ENCODE measurements around the gene JMJD1C.
"Not testable (repeated sequence)": the region's sequence is repeated elsewhere in the genome, so short reads cannot be mapped to it uniquely, and the experiment has no call there.

GRCh38 chr10:63283901-63284300 is 181.9 kb downstream of the JMJD1C start:
- not testable (repeated sequence) for TF ChIP-seq ZNF266 (tag by site-specific recombination; IDR thresholded peaks at IDR 0.05; ENCODE audit: low read depth); OSR2 (tag by site-specific recombination; IDR thresholded peaks at IDR 0.05); ZNF184 (tag by site-specific recombination; IDR thresholded peaks at IDR 0.05); PRDM10 (tag by site-specific recombination; IDR thresholded peaks at IDR 0.05); ZNF366 (tag by site-specific recombination; conservative IDR thresholded peaks at IDR 0.05); KLF9 (tag by site-specific recombination; IDR thresholded peaks at IDR 0.05; ENCODE audit: low read depth); ZBTB1 (tag by site-specific recombination; IDR thresholded peaks at IDR 0.05); ZBTB11 (tag by site-specific recombination; conservative IDR thresholded peaks at IDR 0.05; ENCODE audit: low read depth); ZNF792 (tag by site-specific recombination; IDR thresholded peaks at IDR 0.05); ZNF830 (tag by site-specific recombination; IDR thresholded peaks at IDR 0.05; ENCODE audit: low read depth); ZBTB7A (tag by site-specific recombination; IDR thresholded peaks at IDR 0.05; ENCODE audit: low read depth)
- TF ChIP-seq, protein P1, sequence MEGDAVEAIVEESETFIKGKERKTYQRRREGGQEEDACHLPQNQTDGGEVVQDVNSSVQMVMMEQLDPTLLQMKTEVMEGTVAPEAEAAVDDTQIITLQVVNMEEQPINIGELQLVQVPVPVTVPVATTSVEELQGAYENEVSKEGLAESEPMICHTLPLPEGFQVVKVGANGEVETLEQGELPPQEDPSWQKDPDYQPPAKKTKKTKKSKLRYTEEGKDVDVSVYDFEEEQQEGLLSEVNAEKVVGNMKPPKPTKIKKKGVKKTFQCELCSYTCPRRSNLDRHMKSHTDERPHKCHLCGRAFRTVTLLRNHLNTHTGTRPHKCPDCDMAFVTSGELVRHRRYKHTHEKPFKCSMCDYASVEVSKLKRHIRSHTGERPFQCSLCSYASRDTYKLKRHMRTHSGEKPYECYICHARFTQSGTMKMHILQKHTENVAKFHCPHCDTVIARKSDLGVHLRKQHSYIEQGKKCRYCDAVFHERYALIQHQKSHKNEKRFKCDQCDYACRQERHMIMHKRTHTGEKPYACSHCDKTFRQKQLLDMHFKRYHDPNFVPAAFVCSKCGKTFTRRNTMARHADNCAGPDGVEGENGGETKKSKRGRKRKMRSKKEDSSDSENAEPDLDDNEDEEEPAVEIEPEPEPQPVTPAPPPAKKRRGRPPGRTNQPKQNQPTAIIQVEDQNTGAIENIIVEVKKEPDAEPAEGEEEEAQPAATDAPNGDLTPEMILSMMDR (tag by site-specific recombination; IDR thresholded peaks at IDR 0.05) = not testable (repeated sequence)
- TF ChIP-seq, protein P2, sequence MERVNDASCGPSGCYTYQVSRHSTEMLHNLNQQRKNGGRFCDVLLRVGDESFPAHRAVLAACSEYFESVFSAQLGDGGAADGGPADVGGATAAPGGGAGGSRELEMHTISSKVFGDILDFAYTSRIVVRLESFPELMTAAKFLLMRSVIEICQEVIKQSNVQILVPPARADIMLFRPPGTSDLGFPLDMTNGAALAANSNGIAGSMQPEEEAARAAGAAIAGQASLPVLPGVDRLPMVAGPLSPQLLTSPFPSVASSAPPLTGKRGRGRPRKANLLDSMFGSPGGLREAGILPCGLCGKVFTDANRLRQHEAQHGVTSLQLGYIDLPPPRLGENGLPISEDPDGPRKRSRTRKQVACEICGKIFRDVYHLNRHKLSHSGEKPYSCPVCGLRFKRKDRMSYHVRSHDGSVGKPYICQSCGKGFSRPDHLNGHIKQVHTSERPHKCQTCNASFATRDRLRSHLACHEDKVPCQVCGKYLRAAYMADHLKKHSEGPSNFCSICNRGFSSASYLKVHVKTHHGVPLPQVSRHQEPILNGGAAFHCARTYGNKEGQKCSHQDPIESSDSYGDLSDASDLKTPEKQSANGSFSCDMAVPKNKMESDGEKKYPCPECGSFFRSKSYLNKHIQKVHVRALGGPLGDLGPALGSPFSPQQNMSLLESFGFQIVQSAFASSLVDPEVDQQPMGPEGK (tag by site-specific recombination; IDR thresholded peaks at IDR 0.05) = not testable (repeated sequence)
- TF ChIP-seq, protein P3, sequence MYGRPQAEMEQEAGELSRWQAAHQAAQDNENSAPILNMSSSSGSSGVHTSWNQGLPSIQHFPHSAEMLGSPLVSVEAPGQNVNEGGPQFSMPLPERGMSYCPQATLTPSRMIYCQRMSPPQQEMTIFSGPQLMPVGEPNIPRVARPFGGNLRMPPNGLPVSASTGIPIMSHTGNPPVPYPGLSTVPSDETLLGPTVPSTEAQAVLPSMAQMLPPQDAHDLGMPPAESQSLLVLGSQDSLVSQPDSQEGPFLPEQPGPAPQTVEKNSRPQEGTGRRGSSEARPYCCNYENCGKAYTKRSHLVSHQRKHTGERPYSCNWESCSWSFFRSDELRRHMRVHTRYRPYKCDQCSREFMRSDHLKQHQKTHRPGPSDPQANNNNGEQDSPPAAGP (tag by site-specific recombination; IDR thresholded peaks at IDR 0.05) = not testable (repeated sequence)

Data from HEK293 (cell line).